ENCODE measurements around the gene MAD2L2. TPM values are rescaled to one million over a fixed set of nuclear protein-coding genes. Genes with fewer than 3 reads are reported as not detected.

Gene MAD2L2
- total RNA-seq, 1 experiment from 2014 or later = 283 TPM

GRCh38 chr1:11680270-11681070 is 478 bp downstream of the MAD2L2 start:
- ATAC-seq (no peak), DNase-seq (ENCODE audit: low spot score) (no peak)
- Mint-ChIP-seq H3K36me3 (peaks cover 34% of the 10 kb centered on the region), H3K27me3 (ENCODE audit: low read depth) (no peaks in the 10 kb centered on the region), H3K27ac (peak overlapping the region; percentile 88), H3K4me1 (peaks cover 55% of the 10 kb centered on the region), H3K4me3 (peak overlapping the region; percentile 83), H3K9me3 (no peaks in the 10 kb centered on the region)
- ChIA-PET POLR2A (interaction anchor here (1.4 to 3.0 kb wide), 3 partner anchors 11 to 55 kb away, joined by 3 to 52 read pairs (median 16); partner anchors contain the start of genes AGTRAP, DRAXIN and FBXO6), CTCF (interaction anchor here (2.2 to 2.5 kb wide), 4 partner anchors 10 to 56 kb away, joined by 9 to 29 read pairs (median 16); partner anchors contain the start of genes AGTRAP and DRAXIN)
- 0 out of 2 replicates have a peak, but pooled peaks have one; percentile 27 for TF ChIP-seq ZNF219 (CRISPR knock-in tag; IDR thresholded peaks at IDR 0.05; ENCODE audit: borderline replicate concordance)
- TF ChIP-seq, protein P1, sequence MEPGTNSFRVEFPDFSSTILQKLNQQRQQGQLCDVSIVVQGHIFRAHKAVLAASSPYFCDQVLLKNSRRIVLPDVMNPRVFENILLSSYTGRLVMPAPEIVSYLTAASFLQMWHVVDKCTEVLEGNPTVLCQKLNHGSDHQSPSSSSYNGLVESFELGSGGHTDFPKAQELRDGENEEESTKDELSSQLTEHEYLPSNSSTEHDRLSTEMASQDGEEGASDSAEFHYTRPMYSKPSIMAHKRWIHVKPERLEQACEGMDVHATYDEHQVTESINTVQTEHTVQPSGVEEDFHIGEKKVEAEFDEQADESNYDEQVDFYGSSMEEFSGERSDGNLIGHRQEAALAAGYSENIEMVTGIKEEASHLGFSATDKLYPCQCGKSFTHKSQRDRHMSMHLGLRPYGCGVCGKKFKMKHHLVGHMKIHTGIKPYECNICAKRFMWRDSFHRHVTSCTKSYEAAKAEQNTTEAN (CRISPR knock-in tag; IDR thresholded peaks at IDR 0.05) = peak; percentile 70
- no peak; the same call in 1 of the 2 replicates for TF ChIP-seq E2F5 (CRISPR knock-in tag; IDR thresholded peaks at IDR 0.05)
- no peak for TF ChIP-seq GTF2I (CRISPR knock-in tag; conservative IDR thresholded peaks at IDR 0.05)
- TF ChIP-seq PRRX2 (CRISPR knock-in tag; IDR thresholded peaks at IDR 0.05) = no peak
- 0 out of 2 replicates have a peak, but pooled peaks have one; percentile 19 for TF ChIP-seq NR2C2 (CRISPR knock-in tag; IDR thresholded peaks at IDR 0.05)
- TF ChIP-seq FOXP1 (CRISPR knock-in tag; IDR thresholded peaks at IDR 0.05; ENCODE audit: borderline replicate concordance) = no peak; the same call in 1 of the 2 replicates
- TF ChIP-seq SMAD4 (CRISPR knock-in tag; IDR thresholded peaks at IDR 0.05) = no peak
- TF ChIP-seq ZNF263 (CRISPR knock-in tag; IDR thresholded peaks at IDR 0.05; ENCODE audit: low read depth) = no peak
- peak; percentile 71; the same call in 1 of the 2 replicates for TF ChIP-seq TP53 (CRISPR knock-in tag; IDR thresholded peaks at IDR 0.05)
- no peak for TF ChIP-seq GRHL2 (CRISPR knock-in tag; IDR thresholded peaks at IDR 0.05; ENCODE audit: insufficient replicate concordance, severe bottlenecking)
- TF ChIP-seq, protein P2, sequence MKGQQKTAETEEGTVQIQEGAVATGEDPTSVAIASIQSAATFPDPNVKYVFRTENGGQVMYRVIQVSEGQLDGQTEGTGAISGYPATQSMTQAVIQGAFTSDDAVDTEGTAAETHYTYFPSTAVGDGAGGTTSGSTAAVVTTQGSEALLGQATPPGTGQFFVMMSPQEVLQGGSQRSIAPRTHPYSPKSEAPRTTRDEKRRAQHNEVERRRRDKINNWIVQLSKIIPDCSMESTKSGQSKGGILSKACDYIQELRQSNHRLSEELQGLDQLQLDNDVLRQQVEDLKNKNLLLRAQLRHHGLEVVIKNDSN (CRISPR knock-in tag; IDR thresholded peaks at IDR 0.05) = peak; percentile 14; the same call in 1 of the 2 replicates
- no peak for TF ChIP-seq NR1H2 (CRISPR knock-in tag; IDR thresholded peaks at IDR 0.05)
- TF ChIP-seq HMGA2 (CRISPR knock-in tag; IDR thresholded peaks at IDR 0.05) = no peak
- TF ChIP-seq ZNF138 (CRISPR knock-in tag; conservative IDR thresholded peaks at IDR 0.05) = 0 out of 2 replicates have a peak, but pooled peaks have one; percentile 76
- no peak; the same call in 1 of the 2 replicates for TF ChIP-seq ETV6 (CRISPR knock-in tag; IDR thresholded peaks at IDR 0.05)
- TF ChIP-seq ZNF281 (CRISPR knock-in tag; IDR thresholded peaks at IDR 0.05) = peak; percentile 29; the same call in 1 of the 2 replicates
- peak; percentile 62; the same call in 1 of the 2 replicates for TF ChIP-seq FOXP4 (CRISPR knock-in tag; IDR thresholded peaks at IDR 0.05)
- TF ChIP-seq ZNF512 (CRISPR knock-in tag; IDR thresholded peaks at IDR 0.05; ENCODE audit: borderline replicate concordance) = no peak
- peak; percentile 26; the same call in 1 of the 2 replicates for TF ChIP-seq HMGXB4 (CRISPR knock-in tag; IDR thresholded peaks at IDR 0.05)
